ENCODE data around the gene STAP1.
"Not testable (repeated sequence)": the region's sequence is repeated elsewhere in the genome, so short reads cannot be mapped to it uniquely, and the experiment has no call there.

DNA sequence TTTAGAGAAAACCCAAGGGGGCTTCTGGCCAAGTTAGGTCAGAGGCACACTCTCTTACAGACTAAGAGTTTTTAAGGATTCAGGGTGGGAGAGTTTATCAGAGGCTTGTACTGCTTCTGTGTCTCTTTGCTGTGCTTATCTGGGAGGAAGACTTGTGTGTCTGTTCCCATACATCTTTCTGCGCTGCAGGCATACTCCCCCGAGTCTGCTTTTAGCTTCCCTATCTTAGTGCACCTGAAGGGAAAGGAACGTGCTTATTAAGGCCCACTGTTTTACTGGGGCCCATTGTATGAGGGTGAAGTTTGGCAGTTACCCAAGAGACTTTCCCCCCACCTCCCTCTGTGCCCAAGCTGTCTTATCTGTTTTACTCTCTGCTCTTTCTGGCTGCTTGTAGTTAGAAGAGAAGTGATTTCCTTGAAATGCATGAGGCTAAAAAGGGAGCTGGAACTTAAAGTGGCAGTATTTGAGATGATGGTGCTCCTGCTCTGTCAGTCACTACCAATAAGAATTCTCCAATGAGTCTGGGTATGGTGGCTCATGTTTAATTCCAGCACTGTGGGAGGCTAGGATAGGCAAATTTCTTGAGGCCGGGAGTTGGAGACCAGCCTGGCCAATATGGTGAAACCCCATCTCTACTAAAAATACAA, 6.3 kb upstream of the STAP1 start:
- TF ChIP-seq, protein P1, sequence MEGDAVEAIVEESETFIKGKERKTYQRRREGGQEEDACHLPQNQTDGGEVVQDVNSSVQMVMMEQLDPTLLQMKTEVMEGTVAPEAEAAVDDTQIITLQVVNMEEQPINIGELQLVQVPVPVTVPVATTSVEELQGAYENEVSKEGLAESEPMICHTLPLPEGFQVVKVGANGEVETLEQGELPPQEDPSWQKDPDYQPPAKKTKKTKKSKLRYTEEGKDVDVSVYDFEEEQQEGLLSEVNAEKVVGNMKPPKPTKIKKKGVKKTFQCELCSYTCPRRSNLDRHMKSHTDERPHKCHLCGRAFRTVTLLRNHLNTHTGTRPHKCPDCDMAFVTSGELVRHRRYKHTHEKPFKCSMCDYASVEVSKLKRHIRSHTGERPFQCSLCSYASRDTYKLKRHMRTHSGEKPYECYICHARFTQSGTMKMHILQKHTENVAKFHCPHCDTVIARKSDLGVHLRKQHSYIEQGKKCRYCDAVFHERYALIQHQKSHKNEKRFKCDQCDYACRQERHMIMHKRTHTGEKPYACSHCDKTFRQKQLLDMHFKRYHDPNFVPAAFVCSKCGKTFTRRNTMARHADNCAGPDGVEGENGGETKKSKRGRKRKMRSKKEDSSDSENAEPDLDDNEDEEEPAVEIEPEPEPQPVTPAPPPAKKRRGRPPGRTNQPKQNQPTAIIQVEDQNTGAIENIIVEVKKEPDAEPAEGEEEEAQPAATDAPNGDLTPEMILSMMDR (IDR thresholded peaks at IDR 0.05; ENCODE audit: poor library complexity, severe bottlenecking) = not testable (repeated sequence)
- TF ChIP-seq POLR2AphosphoS5 (IDR thresholded peaks at IDR 0.05); TAF1 (IDR thresholded peaks at IDR 0.05; ENCODE audit: low read depth); EP300 (conservative IDR thresholded peaks at IDR 0.05; ENCODE audit: poor library complexity, severe bottlenecking); EZH2 (IDR thresholded peaks at IDR 0.05; ENCODE audit: borderline replicate concordance, insufficient read depth, low read length, poor library complexity, severe bottlenecking); SMC3 (conservative IDR thresholded peaks at IDR 0.05; ENCODE audit: poor library complexity): not testable (repeated sequence)

All from neural cell (in vitro differentiated cells).